GM23248 (cell line): Measurements from ENCODE around the gene RPL31. TPM values are rescaled to one million over a fixed set of nuclear protein-coding genes. Genes with fewer than 3 reads are reported as not detected.

ENCODE experiments used
- DNase-seq: peaks from one replicate; pipeline ENCODE4 v3.0.0-alpha.2; 2015
- H2AFZ ChIP-seq: fragments of 200-600 bp; sonication (generic); 2 replicates; pipeline ENCODE4 v1.6.1; 2016; ENCODE audit warnings: antibody characterized with exemption
- H3F3A ChIP-seq: fragments of 200-600 bp; sonication (generic); 2 replicates; pipeline ENCODE4 v1.6.1; 2016; ENCODE audit warnings: mild to moderate bottlenecking, antibody characterized with exemption, mixed run types; ENCODE audit not compliant: insufficient read depth
- H3K27ac ChIP-seq: fragments of 200-600 bp; sonication (generic); 2 replicates; pipeline ENCODE4 v1.5.1; 2016; ENCODE audit warnings: mild to moderate bottlenecking
- H3K27me3 ChIP-seq: fragments of 200-600 bp; sonication (generic); replicated peaks from 2 replicates; pipeline ENCODE4 v1.6.1; 2016; ENCODE audit warnings: mild to moderate bottlenecking; ENCODE audit not compliant: insufficient read depth
- H3K36me3 ChIP-seq: fragments of 200-600 bp; sonication (generic); 2 replicates; pipeline ENCODE4 v1.6.1; 2016; ENCODE audit warnings: low read depth, mild to moderate bottlenecking
- H3K4me1 ChIP-seq: fragments of 200-600 bp; sonication (generic); 2 replicates; pipeline ENCODE4 v1.6.1; 2016; ENCODE audit warnings: mild to moderate bottlenecking; ENCODE audit not compliant: insufficient read depth
- H3K4me2 ChIP-seq: fragments of 200-600 bp; sonication (generic); one replicate; pipeline ENCODE4 v1.6.1; 2016; ENCODE audit warnings: mild to moderate bottlenecking; ENCODE audit not compliant: unreplicated experiment
- H3K4me3 ChIP-seq: fragments of 200-600 bp; sonication (generic); 2 replicates; pipeline ENCODE4 v1.5.1; 2016; ENCODE audit warnings: mild to moderate bottlenecking
- H3K79me2 ChIP-seq: fragments of 200-600 bp; sonication (generic); 2 replicates; pipeline ENCODE4 v1.6.1; 2016; ENCODE audit warnings: mild to moderate bottlenecking; ENCODE audit not compliant: insufficient read depth
- H3K9ac ChIP-seq: fragments of 200-600 bp; sonication (generic); 2 replicates; pipeline ENCODE4 v1.6.1; 2016; ENCODE audit warnings: mild to moderate bottlenecking
- H3K9me2 ChIP-seq: fragments of 200-600 bp; sonication (generic); 2 replicates; pipeline ENCODE4 v1.6.1; 2016; ENCODE audit warnings: mixed run types, mild to moderate bottlenecking, moderate library complexity; ENCODE audit not compliant: insufficient read depth
- H3K9me3 ChIP-seq: fragments of 200-600 bp; sonication (generic); one replicate; pipeline ENCODE4 v1.6.1; 2017; ENCODE audit warnings: low read depth
- H4K20me1 ChIP-seq: fragments of 200-600 bp; sonication (generic); 2 replicates; pipeline ENCODE4 v1.6.0; 2016; ENCODE audit not compliant: insufficient read depth
- EZH2 ChIP-seq: fragments of 200-600 bp; sonication (generic); IDR thresholded peaks from 2 replicates; pipeline ENCODE4 v1.6.1; 2018; ENCODE audit warnings: antibody characterized with exemption, mild to moderate bottlenecking; ENCODE audit not compliant: insufficient read depth, poor library complexity, severe bottlenecking
- EZH2phosphoT487 ChIP-seq: fragments of 200-600 bp; sonication (generic); IDR thresholded peaks from 2 replicates; pipeline ENCODE4 v1.6.1; 2018; ENCODE audit warnings: antibody characterized with exemption, moderate library complexity, mild to moderate bottlenecking, low read depth; ENCODE audit not compliant: insufficient read depth
- WGBS, 2 experiments: methylation state at CpG; one replicate each; pipeline ENCODE4 v1.1.6; 2015 to 2017; ENCODE audit warnings: low lambda C conversion rate in 2 of 2, low coverage in 1 of 2; ENCODE audit errors: missing lambda C conversion rate in 2 of 2; 5-methylcytosine and 5-hydroxymethylcytosine counted together
- in situ Hi-C: fragments of 300-500 bp; cut with MboI; formaldehyde crosslinking; loops from 2 replicates; pipeline ENCODE4 v1.15.0; 2020
- polyA plus RNA-seq: library from polyadenylated mRNA; unstranded; fragments of >200 nt; fragmentation: Nextera tagmentation; extraction: Ambion mirVana; gene quantifications from 2 replicates; pipeline ENCODE4 v1.2.1, GENCODE V29; 2016
- total RNA-seq: library from RNA; depleted of rRNA; stranded (reverse); fragments of >200 nt; shearing (Covaris generic); gene quantifications from 2 replicates; pipeline ENCODE4 v1.2.3, GENCODE V29; 2014

RPL31 gene
- total and polyA plus RNA-seq, 2 experiments from 2014 or later = 659 to 1,157 TPM

DNA sequence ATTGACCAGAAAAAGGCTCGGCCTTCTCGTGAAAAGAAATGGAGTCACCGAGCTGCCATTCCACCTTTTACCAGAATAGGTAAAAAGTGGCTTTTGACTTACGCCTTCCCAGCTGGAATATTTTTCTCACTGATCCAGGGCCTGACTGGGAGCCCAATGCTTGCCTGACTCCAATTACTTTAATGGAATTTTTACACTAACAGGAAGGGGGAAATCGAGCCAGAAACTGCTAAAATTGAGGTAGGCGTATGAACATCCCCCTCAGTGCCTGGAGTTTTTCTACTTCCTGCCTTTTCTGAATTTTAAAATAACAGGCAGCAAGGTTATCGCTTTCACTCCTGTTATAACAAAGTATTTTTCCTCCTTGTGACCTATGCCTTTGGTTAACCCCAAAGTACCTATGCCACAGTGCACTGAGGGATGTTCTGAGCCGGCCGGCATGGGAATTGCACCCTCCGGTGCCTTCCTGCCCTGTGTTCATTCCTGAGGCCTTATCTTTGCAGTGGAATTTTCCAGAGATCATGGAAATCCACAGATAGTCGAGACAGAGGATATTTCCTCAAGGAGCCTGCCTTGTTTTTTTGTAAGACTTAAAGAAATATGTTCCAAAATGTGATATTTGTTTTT lies 18.3 kb upstream of the RPL31 start:
- in situ Hi-C loops = no loop called here
- DNase-seq = no peak
- Histone ChIP-seq H2AFZ (no peak overlapping the region), H3K4me3 (no peak overlapping the region), H3K9me2 (no peaks in the 10 kb centered on the region), H4K20me1 (no peaks in the 10 kb centered on the region), H3K36me3 (no peaks in the 10 kb centered on the region), H3K79me2 (no peaks in the 10 kb centered on the region), H3K4me1 (no peaks in the 10 kb centered on the region), H3F3A (no peaks in the 10 kb centered on the region), H3K27ac (no peak overlapping the region), H3K9ac (no peak overlapping the region), H3K4me2 (no peak overlapping the region), H3K9me3 (no peaks in the 10 kb centered on the region), H3K27me3 (no peaks in the 10 kb centered on the region)
- 69% methylated on average over 11 of the region's 11 CpGs for WGBS, 2 experiments
- TF ChIP-seq EZH2 = no peak
- TF ChIP-seq EZH2phosphoT487 = no peak

DNA sequence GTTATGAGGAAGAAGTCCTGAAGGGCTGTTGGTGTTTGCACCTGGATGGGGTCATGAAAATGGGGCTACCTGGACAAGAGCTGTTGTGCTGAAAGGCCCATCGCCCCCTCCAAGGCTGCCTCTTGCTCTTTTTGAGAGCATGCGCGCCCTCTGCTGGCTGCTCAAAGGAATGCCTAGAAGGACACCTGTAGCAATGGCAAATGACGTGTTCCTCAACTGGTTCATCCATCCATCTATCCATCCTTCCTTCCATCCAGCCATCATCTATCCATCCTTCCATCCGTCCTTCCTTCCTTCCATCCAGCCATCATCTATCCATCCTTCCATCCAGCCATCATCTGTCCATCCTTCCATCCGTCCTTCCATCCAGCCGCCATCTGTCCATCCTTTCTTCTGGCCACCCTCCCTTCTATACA lies 17.2 kb upstream of the RPL31 start:
- Histone ChIP-seq H3K27me3 (no peaks in the 10 kb centered on the region), H3F3A (no peaks in the 10 kb centered on the region), H3K9ac (no peak overlapping the region), H4K20me1 (no peaks in the 10 kb centered on the region), H3K4me1 (no peaks in the 10 kb centered on the region), H3K4me2 (no peak overlapping the region), H3K27ac (no peak overlapping the region), H3K9me3 (no peaks in the 10 kb centered on the region), H2AFZ (no peak overlapping the region), H3K36me3 (no peaks in the 10 kb centered on the region), H3K79me2 (no peaks in the 10 kb centered on the region), H3K4me3 (no peak overlapping the region), H3K9me2 (no peaks in the 10 kb centered on the region)
- DNase-seq = peak; percentile 78
- WGBS, 2 experiments = 34 to 35% methylated on average over 7 of the region's 7 CpGs
- TF ChIP-seq EZH2phosphoT487 = no peak
- TF ChIP-seq EZH2 = no peak
- in situ Hi-C loops = no loop called here

DNA sequence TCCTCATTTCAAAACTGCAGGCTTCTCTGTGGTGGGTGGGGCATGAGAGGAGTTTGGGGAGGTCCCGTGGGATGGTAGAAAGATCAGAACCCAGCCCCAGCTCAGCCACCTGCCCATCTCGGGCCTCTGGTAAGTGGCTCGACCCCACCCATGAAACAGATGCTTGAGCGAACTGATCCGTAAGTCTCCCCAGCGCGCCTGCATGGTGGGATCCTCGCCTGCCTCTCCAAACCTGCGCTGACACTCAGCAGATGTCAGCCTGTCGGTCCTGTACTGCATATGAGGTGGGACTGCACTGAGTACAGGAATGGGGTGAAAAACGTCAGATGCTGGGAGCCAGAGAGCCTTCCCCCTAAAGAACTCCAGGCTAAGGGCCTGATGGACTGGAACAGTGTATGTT lies 15.9 kb upstream of the RPL31 start:
- Histone ChIP-seq H3K27ac (no peak overlapping the region), H3K4me2 (no peak overlapping the region), H3K4me1 (no peaks in the 10 kb centered on the region), H3K9me2 (no peaks in the 10 kb centered on the region), H3K9ac (no peak overlapping the region), H3K27me3 (no peaks in the 10 kb centered on the region), H3K9me3 (no peaks in the 10 kb centered on the region), H3F3A (no peaks in the 10 kb centered on the region), H3K36me3 (no peaks in the 10 kb centered on the region), H2AFZ (no peak overlapping the region), H4K20me1 (no peaks in the 10 kb centered on the region), H3K4me3 (no peak overlapping the region), H3K79me2 (no peaks in the 10 kb centered on the region)
- DNase-seq = no peak
- in situ Hi-C loops = no loop called here
- no peak for TF ChIP-seq EZH2
- TF ChIP-seq EZH2phosphoT487 = no peak
- WGBS, 2 experiments = 83% methylated on average over 11 of the region's 11 CpGs

DNA sequence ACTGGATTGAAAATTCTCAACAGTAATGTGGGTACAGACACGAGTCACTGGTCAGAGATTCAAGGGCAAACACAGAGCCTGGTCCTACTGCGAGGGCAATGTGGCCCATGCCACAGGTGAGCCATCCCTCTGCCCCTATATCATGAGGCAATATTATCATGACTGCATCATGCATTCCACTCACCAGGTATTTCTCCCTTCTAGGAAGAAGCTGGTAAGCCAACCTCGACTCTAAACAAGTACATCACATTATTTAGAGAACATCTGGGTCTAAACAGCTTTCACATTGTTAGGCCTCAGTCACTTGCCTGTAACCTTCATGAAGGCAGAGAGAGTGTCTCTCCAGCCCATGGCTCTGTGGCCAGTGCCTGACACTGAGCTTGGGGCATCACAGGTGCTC lies 14.6 kb upstream of the RPL31 start:
- Histone ChIP-seq H3K36me3 (no peaks in the 10 kb centered on the region), H2AFZ (no peak overlapping the region), H3F3A (no peaks in the 10 kb centered on the region), H3K27me3 (no peaks in the 10 kb centered on the region), H3K9me2 (no peaks in the 10 kb centered on the region), H3K4me3 (no peak overlapping the region), H3K9me3 (no peaks in the 10 kb centered on the region), H3K4me2 (no peak overlapping the region), H3K79me2 (no peaks in the 10 kb centered on the region), H3K27ac (no peak overlapping the region), H3K9ac (no peak overlapping the region), H3K4me1 (no peaks in the 10 kb centered on the region), H4K20me1 (no peaks in the 10 kb centered on the region)
- in situ Hi-C loops = no loop called here
- no peak for TF ChIP-seq EZH2
- WGBS, 2 experiments = 82 to 94% methylated on average over 3 of the region's 3 CpGs
- no peak for DNase-seq

DNA sequence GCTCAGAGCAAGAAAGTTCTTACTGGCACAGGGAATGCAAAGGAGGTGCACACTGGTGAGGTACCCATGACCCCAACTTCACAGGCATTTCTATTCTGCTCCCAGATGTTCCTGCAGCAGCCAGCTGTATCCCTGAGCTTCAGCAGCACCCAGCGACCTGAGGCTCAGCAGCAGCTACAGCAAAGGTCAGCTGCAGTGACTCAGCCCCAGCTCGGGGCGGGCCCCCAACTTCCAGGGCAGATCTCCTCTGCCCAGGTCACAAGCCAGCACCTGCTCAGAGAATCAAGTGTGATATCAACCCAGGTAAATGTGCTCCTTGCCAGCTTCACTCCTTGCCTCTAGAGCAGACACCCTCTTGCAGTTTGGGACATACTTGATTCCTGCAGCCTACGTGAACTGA lies 14.1 kb upstream of the RPL31 start:
- H3F3A ChIP-seq = no peaks in the 10 kb centered on the region
- no peaks in the 10 kb centered on the region for H3K9me2 ChIP-seq
- in situ Hi-C loops = no loop called here
- no peaks in the 10 kb centered on the region for H3K36me3 ChIP-seq
- H3K4me1 ChIP-seq = no peaks in the 10 kb centered on the region
- no peak overlapping the region for H3K4me2 ChIP-seq
- H2AFZ ChIP-seq = no peak overlapping the region
- H4K20me1 ChIP-seq = no peaks in the 10 kb centered on the region
- H3K79me2 ChIP-seq = no peaks in the 10 kb centered on the region
- no peak for DNase-seq
- TF ChIP-seq EZH2phosphoT487 = no peak
- no peak for TF ChIP-seq EZH2
- H3K4me3 ChIP-seq = no peak overlapping the region
- no peak overlapping the region for H3K27ac ChIP-seq
- WGBS, 2 experiments = 83 to 89% methylated on average over 4 of the region's 4 CpGs
- no peaks in the 10 kb centered on the region for H3K9me3 ChIP-seq
- H3K9ac ChIP-seq = no peak overlapping the region
- H3K27me3 ChIP-seq = no peaks in the 10 kb centered on the region
